Stimulated activated CD4-positive, alpha-beta T cell treated with anti-CD3 and anti-CD28 coated beads, Interleukin-2, amount 100 ng/mL, for 24 hours (primary cell): ENCODE data around the gene CHD2.
"Not testable (repeated sequence)": the region's sequence is repeated elsewhere in the genome, so short reads cannot be mapped to it uniquely, and the experiment has no call there.

Experiments used
- DNase-seq, 2 donors: peaks; one replicate each; pipeline ENCODE4 v3.0.0-alpha.2; 2020

Gene CHD2

GRCh38 chr15:93024293-93024692, 124.2 kb downstream of the CHD2 start:
- no peak for DNase-seq

DNA sequence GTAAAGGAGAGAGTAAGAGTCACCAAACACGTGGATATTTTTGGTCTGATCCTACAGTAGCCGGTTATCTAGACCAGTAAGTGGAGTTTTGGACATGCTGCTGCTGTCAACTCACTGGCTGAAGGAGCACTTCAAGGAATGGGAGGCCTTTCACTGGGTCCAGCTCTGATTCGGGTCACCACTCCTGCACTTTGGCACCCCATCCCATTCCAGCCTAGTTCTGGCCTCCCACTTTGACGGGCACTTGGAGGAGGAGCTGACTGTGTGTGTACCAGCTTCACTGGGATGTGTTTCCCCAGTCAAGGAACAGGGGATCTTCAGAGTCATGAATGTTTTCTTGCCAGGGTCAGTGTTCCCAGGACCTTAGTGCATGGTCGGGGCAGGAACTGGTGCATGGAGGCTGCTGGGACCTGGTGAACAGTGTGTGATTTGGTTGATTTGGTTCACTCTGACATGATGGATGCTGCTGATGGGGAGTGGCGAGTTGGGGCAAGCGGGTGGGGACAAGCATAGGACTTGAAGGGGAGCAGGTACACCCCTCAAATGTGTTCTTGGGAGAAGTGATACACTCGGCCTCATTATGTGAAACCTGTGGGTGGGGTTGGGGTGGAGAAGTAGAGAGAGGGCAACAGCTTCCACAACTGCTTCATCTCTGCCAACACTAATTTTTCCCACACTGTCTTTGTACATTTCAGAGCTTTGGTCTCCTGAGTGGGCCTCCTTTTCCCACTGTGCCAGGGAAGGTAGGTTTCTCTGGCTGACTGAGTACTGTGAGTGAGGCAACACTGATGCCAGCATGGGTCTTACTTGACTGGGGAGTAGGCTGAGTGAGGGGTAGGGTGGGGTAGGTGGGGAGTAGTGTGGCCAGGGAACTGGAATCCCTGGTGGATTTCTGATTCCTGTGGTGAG, 124.8 kb downstream of the CHD2 start:
- DNase-seq, result no peak

DNA sequence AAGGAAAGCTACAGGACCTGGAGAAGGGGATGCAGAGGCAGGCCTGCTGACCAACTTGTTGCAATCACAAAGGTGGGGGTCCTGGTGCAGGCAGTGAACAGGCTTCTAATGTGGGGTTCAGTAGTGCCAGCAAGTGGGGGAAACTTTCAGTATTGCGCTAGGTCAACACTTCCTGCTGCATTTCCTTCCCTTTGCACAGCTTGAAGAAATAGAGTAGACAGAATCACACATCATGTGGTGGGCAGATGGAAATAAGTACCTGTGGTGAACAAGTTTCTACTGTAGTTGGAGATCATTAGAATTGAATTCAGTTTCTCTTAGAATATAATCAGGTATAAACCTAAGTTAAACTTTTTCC, 125.5 kb downstream of the CHD2 start:
- no peak for DNase-seq

DNA sequence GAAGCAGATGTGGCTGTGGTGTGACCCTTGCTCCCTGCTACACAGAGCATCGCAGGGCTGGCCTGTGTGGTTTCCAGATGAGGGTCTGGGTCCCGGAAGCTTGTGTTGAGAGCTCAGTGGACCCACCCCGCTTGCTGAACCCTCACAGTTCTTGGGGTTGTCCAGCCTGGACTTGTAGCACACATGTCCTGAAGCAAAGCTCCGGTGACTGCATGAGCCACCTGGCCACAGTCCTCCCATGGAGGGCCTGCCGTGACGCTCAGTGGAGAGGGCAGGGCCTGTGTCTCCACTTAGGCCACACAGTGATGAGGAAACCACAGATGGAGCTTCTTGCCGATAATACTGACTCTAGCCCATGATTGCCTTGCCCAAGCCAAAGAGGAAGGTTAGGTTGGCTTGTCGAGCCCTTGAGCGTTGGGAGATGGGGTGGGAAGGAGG, 126.3 kb downstream of the CHD2 start:
- DNase-seq, result peak in 1 of 2 donors; percentile 11

- no peak for DNase-seq
Measured at GRCh38 chr15:93027413-93027812, 127.3 kb downstream of the CHD2 start.

DNA sequence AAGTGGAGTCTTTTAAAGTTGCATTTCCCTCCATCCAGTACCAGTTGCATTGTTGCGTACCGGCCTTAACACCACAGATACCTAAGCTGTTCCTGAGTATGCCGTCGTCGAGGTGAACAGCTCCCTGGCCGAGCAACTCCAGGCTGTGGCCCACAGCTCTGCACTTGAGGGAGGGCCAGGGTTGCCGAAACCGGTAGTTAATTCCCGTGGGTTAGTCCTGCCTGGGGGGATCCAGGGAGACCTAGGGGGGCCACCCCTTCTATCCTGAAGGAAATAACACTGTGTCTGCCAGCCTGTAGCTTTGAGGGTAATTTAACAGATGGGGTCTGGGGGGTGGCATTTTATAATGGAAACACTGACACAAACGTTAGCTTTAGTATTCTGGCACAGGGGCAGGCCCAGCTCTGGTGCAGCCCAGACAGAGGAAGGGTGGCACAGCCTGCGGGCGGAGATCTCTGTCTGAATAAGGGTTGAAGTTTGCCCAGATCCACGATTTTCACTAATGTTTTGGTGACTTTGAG, 128.0 kb downstream of the CHD2 start:
- DNase-seq, result no peak

DNA sequence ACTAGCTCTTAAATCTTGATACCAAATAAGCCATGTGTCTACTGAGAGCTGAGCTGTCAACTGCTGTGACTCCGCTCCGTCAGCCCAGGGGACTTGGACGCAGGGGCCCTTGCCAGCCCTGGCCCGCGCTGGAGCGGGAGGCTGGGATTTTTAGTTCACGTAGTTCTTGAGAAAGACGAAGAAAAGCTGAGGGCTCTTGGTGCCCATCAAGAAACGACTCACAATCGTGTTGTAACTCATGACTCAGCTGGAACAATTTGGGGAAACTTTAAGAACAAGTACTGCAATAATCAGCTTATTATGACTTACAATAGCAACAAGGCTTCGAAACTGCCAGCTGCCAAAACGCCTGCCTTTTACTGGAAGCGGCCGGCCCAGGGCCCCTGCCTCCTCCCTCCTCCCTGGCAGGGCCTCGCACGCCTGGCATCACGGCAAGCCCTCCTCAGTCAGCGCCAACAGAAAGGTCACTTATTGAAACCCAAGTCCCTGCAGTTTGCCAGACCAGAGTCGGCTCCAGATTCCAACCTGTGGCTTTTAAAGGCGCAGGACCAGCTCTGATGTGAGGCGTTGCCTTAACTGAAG, 128.6 kb downstream of the CHD2 start:
- DNase-seq, result no peak

DNA sequence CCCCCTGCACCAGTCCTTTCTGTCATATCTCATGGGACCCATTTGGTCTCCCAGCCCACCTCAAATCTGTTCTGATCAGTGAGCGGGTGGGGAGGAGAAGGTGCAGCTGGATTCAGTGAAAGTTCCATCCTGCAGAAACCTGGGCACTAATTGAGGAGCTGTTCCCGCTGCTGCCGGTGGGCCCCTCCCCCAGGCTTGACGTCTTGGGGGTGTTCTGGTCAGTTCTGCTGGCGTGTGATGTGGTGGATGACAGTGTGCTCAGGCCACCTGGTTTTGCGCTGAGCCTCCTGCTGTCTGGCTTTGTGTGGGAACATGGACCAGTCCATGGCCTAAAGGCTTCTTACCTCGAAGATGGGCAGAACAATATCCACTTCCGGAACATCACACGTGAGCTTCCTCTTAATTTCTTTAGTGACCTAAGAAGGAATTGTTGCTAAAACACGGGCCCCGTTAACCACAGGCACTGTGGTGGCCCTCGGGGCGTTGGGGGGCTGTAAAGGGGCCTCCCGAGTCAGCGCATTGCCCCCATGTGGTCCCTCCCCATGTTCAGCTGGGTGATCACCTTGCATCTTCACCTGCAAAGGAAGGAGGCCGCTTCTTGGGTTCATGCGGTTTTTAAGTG, 129.2 kb downstream of the CHD2 start:
- DNase-seq, result no peak

GRCh38 chr15:93029836-93030429, 129.8 kb downstream of the CHD2 start:
- no peak for DNase-seq

DNA sequence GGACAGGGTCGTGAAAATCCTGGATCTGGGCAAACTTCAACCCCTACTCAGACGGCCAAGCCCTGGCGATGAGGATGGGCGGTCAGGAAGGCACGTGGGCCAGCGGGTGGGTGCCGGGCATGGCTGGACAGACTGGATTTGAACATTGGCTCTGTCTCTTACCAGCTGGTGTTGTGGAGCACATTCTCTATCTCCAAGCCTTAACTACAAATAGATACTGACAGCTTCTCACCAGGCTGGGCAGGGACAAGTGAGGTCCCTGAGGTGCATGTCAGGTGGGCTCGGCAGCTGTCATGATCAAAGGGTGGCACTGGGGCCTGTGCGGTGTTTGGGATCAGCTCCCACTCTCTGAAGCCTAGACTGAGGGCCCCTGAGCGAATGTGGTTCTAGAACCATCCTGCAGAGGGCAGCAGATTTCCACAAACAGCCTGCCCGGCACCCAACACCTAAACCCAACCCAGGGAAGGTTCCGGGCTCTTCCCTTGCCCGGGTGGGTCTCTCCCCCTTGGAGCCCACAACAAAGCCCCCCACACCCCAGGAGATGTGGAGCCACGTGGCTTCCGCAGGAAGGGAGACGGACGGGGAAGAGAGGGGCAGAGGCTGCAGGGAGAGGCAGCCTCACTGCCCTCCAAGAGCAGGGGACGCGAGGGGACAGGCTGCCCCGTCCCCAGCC, 130.4 kb downstream of the CHD2 start:
- peak; percentile 71 to 73 for DNase-seq

GRCh38 chr15:93031103-93031464, 131.0 kb downstream of the CHD2 start:
- DNase-seq, result no peak

GRCh38 chr15:93031557-93032384, 131.6 kb downstream of the CHD2 start:
- not testable (repeated sequence) for DNase-seq

DNA sequence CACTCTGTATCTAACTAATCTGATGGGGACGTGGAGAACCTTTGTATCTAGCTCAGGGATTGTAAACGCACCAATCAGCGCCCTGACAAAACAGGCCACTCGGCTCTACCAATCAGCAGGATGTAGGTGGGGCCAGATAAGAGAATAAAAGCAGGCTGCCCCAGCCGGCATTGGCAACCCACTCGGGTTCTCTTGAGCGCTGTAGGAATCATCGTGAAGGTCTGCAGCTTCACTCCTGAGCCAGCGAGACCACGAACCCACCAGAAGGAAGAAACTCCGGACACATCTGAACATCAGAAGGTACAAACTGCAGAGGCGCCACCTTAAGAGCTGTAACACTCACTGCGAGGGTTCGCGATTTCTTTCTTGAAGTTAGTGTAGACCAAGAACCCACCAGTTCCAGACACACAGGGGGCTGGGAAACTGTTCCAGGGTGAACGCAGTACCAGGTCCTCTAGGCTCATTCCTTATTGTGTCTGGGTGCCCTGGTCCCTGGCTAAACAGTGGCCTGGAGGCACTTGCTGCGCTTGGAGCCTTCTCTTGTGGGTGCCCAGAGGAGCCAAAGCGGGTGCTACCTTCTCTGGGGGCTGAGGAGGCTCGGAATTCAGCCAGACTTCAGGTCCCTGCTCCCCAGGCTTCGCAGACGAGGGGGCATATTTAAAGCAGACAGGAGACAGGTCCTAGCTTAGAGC, 132.5 kb downstream of the CHD2 start:
- not testable (repeated sequence) for DNase-seq

DNA sequence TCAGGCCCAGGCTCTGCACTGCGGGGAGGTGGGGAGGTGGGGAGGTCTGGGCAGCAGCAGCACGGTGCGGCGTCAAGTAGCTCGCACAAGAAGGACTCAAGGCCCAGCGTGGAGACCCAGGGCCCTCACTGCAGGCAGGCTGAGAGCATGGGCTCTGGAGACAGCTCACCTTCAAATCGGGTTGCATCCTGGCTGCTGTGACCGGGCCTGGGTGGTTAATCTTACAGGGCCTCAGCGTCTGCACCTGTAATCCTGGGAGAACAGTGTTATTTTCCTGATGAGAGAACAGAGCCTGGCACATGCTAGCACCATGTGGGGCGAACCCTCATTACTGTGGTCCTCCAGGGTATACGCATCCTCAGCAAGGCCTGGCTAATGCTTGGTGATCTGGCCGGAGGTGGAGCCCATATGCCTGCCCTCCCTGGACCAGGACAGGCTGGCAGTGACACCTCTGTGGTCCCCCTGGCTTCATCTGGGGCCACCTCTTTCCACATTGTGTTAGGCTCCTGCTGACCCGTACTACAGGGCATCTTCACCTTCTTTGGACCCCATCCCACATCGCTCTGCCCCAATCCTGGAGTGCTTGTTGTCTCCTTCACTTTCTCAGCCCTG, 133.4 kb downstream of the CHD2 start:
- DNase-seq, result no peak

DNA sequence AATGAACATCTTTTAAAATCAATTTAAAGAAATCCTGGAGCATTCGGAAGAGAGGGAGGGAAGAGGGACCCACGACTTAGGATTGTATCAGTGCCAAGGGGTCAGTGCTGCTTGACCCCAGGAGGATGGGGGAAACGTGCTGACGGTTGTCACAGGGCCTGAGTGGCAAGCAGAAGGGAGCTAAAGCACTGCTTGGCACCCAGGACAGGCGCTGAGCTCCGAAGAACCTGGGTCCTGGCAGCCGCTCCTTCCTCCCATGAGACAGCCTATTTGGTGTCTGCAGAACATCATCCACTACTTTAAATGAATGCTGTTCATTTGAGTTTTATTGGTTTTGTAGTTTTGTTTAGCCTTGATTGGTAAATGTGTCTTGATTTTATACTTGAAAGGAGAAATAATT, 134.4 kb downstream of the CHD2 start:
- DNase-seq, result no peak

- DNase-seq, result no peak
Measured at GRCh38 chr15:93035092-93035915, 135.2 kb downstream of the CHD2 start.

DNA sequence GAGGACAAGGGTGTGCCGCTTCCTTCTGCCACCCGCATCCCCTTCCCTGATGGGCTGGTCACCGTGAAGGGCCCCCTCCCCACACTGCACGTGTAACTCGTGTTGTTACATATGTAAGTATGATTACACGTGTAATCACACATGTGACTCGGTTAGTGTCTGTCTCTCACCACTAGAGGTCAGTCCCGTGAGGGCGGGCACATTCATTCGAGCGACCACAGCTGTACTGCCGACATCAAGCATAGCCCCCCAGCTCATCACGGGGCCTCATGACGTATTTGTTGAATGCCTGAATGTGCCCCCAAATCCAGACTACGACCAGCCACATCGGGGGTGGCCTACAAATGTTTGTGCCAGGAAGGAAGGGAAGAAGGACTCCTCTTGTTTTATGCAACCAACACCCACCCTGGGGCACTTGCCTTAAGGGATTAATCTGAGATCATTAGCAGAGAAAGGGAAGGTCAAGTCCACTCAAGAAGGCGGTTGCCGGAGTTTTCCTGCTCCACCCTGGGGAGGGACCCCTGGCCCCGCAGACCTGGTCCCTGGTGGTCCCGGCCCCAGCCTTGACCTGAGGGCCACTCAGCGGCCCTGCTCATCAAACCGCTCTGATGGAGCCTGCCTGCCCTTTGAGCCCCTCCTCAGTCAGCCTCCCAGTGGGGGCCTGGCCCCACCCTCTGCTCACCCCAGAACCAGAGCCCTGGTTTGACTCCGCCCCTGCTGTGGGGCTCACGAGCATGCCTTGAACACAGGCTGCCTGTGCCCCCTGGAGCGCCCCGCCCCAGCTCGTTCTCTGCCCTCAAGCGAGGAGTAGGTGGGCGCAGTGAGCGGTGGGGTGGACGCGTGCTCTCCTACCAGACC, 136.1 kb downstream of the CHD2 start:
- DNase-seq, result peak; percentile 51 to 52

DNA sequence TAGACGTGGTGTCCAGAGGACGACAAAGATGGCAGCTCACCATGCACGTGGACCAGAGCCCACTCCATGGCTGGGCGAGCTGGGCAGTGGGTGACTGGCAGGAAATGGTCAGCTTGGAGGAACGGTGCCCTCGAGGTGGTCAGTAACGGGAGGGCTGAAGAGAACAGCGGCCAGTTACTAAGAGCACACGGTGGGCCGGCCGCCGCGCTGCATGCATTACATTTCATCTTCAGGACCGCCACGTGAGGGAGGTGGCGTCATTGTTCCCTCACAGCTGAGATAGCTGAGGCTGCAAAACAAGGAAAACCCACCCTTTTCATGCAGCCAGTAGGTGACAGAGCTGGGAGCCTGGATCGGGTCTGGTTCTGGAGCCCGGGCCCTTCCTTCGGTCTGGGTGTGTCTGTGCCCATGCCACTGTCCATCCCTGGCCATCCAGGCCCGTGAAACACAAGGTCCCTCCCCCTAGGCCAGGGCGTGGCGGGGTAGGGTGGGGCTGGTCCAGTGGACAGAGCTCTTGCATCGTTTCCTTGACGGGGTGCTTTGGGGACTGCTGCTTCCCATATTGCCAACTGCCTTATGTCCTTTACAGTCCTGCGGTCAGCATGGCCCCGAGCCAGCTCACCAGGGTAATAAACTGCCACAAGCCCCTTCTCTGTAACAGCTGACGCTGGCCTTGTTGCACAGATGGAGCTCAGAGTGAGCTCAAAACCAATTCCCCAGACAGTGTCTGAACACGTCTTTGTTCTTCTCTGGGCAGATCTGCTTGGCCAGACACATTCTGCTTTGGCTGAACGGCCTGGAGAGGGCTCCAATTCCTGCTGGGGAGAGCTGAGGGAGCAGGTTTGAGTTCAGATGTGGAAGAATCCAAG, 137.1 kb downstream of the CHD2 start:
- no peak for DNase-seq
